ENCODE measurements around the gene AFTPH. TPM values are rescaled to one million over a fixed set of nuclear protein-coding genes. Genes with fewer than 3 reads are reported as not detected.
A peak's percentile ranks its signal among the peaks of the same experiment; 100 is the strongest.

The AFTPH gene
- total RNA-seq, 1 experiment from 2014 or later = 14.9 TPM

GRCh38 chr2:64525317-64525613 lies 1.1 kb downstream of the AFTPH start:
- no peaks in the 10 kb centered on the region for H3K27me3 Mint-ChIP-seq (ENCODE audit: low read depth)
- no peaks in the 10 kb centered on the region for H3K9me3 Mint-ChIP-seq
- POLR2A ChIA-PET = no interaction called here
- no peak for ATAC-seq
- DNase-seq (ENCODE audit: low spot score) = no peak
- peak overlapping the region; percentile 98 for H3K27ac Mint-ChIP-seq
- H3K36me3 Mint-ChIP-seq = no peaks in the 10 kb centered on the region
- peaks cover 18% of the 10 kb centered on the region for H3K4me1 Mint-ChIP-seq
- no peak for TF ChIP-seq CREM (CRISPR knock-in tag; IDR thresholded peaks at IDR 0.05)
- no peak for TF ChIP-seq ZNF423 (CRISPR knock-in tag; IDR thresholded peaks at IDR 0.05)
- no peak for TF ChIP-seq ATF6 (CRISPR knock-in tag; IDR thresholded peaks at IDR 0.05)
- TF ChIP-seq ESRRA (CRISPR knock-in tag; IDR thresholded peaks at IDR 0.05; ENCODE audit: borderline replicate concordance) = no peak
- no peak for TF ChIP-seq ZNF396 (CRISPR knock-in tag; IDR thresholded peaks at IDR 0.05; ENCODE audit: borderline replicate concordance)
- no peak for TF ChIP-seq EMX1 (CRISPR knock-in tag; IDR thresholded peaks at IDR 0.05)
- TF ChIP-seq JAZF1 (CRISPR knock-in tag; IDR thresholded peaks at IDR 0.05) = no peak
- no peak for TF ChIP-seq NR1H2 (CRISPR knock-in tag; IDR thresholded peaks at IDR 0.05)
- TF ChIP-seq AFF4 (CRISPR knock-in tag; IDR thresholded peaks at IDR 0.05; ENCODE audit: borderline replicate concordance) = no peak
- no peak for TF ChIP-seq ZNF219 (CRISPR knock-in tag; IDR thresholded peaks at IDR 0.05; ENCODE audit: borderline replicate concordance)
- TF ChIP-seq ZSCAN18 (CRISPR knock-in tag; IDR thresholded peaks at IDR 0.05) = no peak
- no peak for TF ChIP-seq PRDM15 (CRISPR knock-in tag; IDR thresholded peaks at IDR 0.05)
- TF ChIP-seq SOX15 (CRISPR knock-in tag; IDR thresholded peaks at IDR 0.05) = no peak
- no peak for TF ChIP-seq ZMAT4 (CRISPR knock-in tag; IDR thresholded peaks at IDR 0.05)
- no peak for TF ChIP-seq CTCF (IDR thresholded peaks at IDR 0.05)
- no peak for TF ChIP-seq MYBL2 (CRISPR knock-in tag; IDR thresholded peaks at IDR 0.05)
- TF ChIP-seq SMAD4 (CRISPR knock-in tag; IDR thresholded peaks at IDR 0.05) = no peak
- TF ChIP-seq MAX (CRISPR knock-in tag; IDR thresholded peaks at IDR 0.05) = no peak
- CTCF ChIA-PET = interaction anchor here (1.0 to 3.5 kb wide), 2 partner anchors 70 to 194 kb away, joined by 3 to 28 read pairs; no protein-coding TSS in a partner anchor
- peak overlapping the region; percentile 100 for H3K4me3 Mint-ChIP-seq
